Tibial nerve (tissue), 4 donors: Measurements from ENCODE around the gene OTOF. TPM values are rescaled to one million over a fixed set of nuclear protein-coding genes. Genes with fewer than 3 reads are reported as not detected.

Source experiments
- DNase-seq, 2 donors: peaks; one replicate each; pipeline ENCODE4 v3.0.0-alpha.2; 2019; ENCODE audit warnings: low spot score in 2 of 2
- H3K27ac ChIP-seq, 4 donors: fragments of 200-600 bp; sonication (generic) in 3 of 4; one replicate each; pipeline ENCODE4 v1.5.1; 2017 to 2019; ENCODE audit warnings: mild to moderate bottlenecking in 1 of 4
- H3K27me3 ChIP-seq, 2 donors: fragments of 200-600 bp; sonication (generic) in 1 of 2; one replicate each; pipeline versions ENCODE4 v1.5.1 to v1.6.0; 2017 to 2019
- H3K36me3 ChIP-seq, 3 donors: fragments of 200-600 bp; sonication (generic); one replicate each; pipeline ENCODE4 v1.5.1; 2018 to 2019
- H3K4me1 ChIP-seq, 4 donors: fragments of 200-600 bp; sonication (generic) in 3 of 4; one replicate each; pipeline ENCODE4 v1.5.1; 2017 to 2019
- H3K4me3 ChIP-seq, 4 donors: fragments of 200-600 bp; sonication (generic) in 3 of 4; one replicate each; pipeline ENCODE4 v1.5.1; 2017 to 2019; ENCODE audit warnings: mild to moderate bottlenecking in 1 of 4, moderate library complexity in 1 of 4
- H3K9me3 ChIP-seq, 4 donors: fragments of 200-600 bp; sonication (generic) in 3 of 4; one replicate each; pipeline ENCODE4 v1.5.1; 2017 to 2019
- CTCF ChIP-seq, 5 experiments: fragments of 200-600 bp in 3 of 5; fragments of 450-650 bp in 2 of 5; sonication (generic) in 3 of 5; IDR thresholded peaks; one replicate each; pipeline ENCODE4 v1.5.1; 2016 to 2019; ENCODE audit warnings: antibody characterized with exemption in 5 of 5, mild to moderate bottlenecking in 3 of 5, moderate library complexity in 2 of 5
- EP300 ChIP-seq, 2 donors: sonication (generic); formaldehyde crosslinking; IDR thresholded peaks; one replicate each; pipeline ENCODE4 v1.6.1; 2017; ENCODE audit warnings: antibody characterized with exemption in 2 of 2, mild to moderate bottlenecking in 1 of 2
- POLR2A ChIP-seq, 2 donors: fragments of 450-650 bp; IDR thresholded peaks; one replicate each; pipeline ENCODE4 v1.6.1; 2017; ENCODE audit warnings: antibody characterized with exemption in 2 of 2, mild to moderate bottlenecking in 2 of 2, moderate library complexity in 2 of 2
- WGBS, 2 donors: methylation state at CpG; one replicate each; pipeline ENCODE4 v1.1.5; 2018; 5-methylcytosine and 5-hydroxymethylcytosine counted together
- total RNA-seq, 4 donors: library from RNA; depleted of rRNA; stranded (reverse); fragments of >200 nt; gene quantifications; one replicate each; pipeline ENCODE4 v1.1.0, GENCODE V29; 2016

The OTOF gene
- total RNA-seq, 4 donors from 2014 or later: under 0.01 to 0.30 (median 0.22) TPM; not detected in 1

- no peak overlapping the region for H3K4me3 ChIP-seq
- TF ChIP-seq CTCF (IDR thresholded peaks at IDR 0.05): no peak
- no peak for TF ChIP-seq EP300 (IDR thresholded peaks at IDR 0.05)
- no peak for TF ChIP-seq POLR2A (IDR thresholded peaks at IDR 0.05)
- no peaks in the 10 kb centered on the region for H3K27me3 ChIP-seq
- H3K36me3 ChIP-seq: no peaks in the 10 kb centered on the region
- no peak overlapping the region for H3K27ac ChIP-seq
- no peaks in the 10 kb centered on the region for H3K9me3 ChIP-seq
- WGBS, 2 donors: 77 to 81% methylated on average over 17 to 19 of the region's 19 CpGs
- DNase-seq: no peak
- no peaks in the 10 kb centered on the region for H3K4me1 ChIP-seq
Observed at GRCh38 chr2:26489213-26489850, 11.4 kb upstream of the OTOF start.

- Histone ChIP-seq H3K36me3 (no peaks in the 10 kb centered on the region), H3K27ac (no peak overlapping the region), H3K4me1 (no peaks in the 10 kb centered on the region), H3K27me3 (no peaks in the 10 kb centered on the region), H3K4me3 (no peak overlapping the region), H3K9me3 (no peaks in the 10 kb centered on the region)
- WGBS, 2 donors: 84 to 89% methylated on average over 12 to 20 of the region's 20 CpGs
- TF ChIP-seq POLR2A (IDR thresholded peaks at IDR 0.05) (no peak), CTCF (IDR thresholded peaks at IDR 0.05) (no peak), EP300 (IDR thresholded peaks at IDR 0.05) (no peak)
- DNase-seq: no peak
Observed at GRCh38 chr2:26488463-26489212, 10.7 kb upstream of the OTOF start.

- WGBS, 2 donors: 86 to 89% methylated on average over 2 to 5 of the region's 5 CpGs
Observed at GRCh38 chr2:26487192-26487591, 9.3 kb upstream of the OTOF start.

GRCh38 chr2:26486789-26487188 lies 8.9 kb upstream of the OTOF start:
- Histone ChIP-seq H3K27ac (no peak overlapping the region), H3K36me3 (no peaks in the 10 kb centered on the region), H3K9me3 (no peaks in the 10 kb centered on the region), H3K4me3 (no peak overlapping the region), H3K4me1 (no peaks in the 10 kb centered on the region), H3K27me3 (no peaks in the 10 kb centered on the region)
- 83 to 95% methylated on average over 3 of the region's 3 CpGs for WGBS, 2 donors
- no peak for DNase-seq
- TF ChIP-seq POLR2A (IDR thresholded peaks at IDR 0.05): no peak
- no peak for TF ChIP-seq CTCF (IDR thresholded peaks at IDR 0.05)
- TF ChIP-seq EP300 (IDR thresholded peaks at IDR 0.05): no peak

More at GRCh38 chr2:26487192-26487591, 9.3 kb upstream of the OTOF start:
- Histone ChIP-seq H3K36me3 (no peaks in the 10 kb centered on the region), H3K9me3 (no peaks in the 10 kb centered on the region), H3K27me3 (no peaks in the 10 kb centered on the region), H3K27ac (no peak overlapping the region), H3K4me3 (no peak overlapping the region), H3K4me1 (no peaks in the 10 kb centered on the region)
- no peak for DNase-seq
- TF ChIP-seq POLR2A (IDR thresholded peaks at IDR 0.05) (no peak), CTCF (IDR thresholded peaks at IDR 0.05) (no peak), EP300 (IDR thresholded peaks at IDR 0.05) (no peak)

GRCh38 chr2:26485725-26486418 lies 7.9 kb upstream of the OTOF start:
- TF ChIP-seq EP300 (IDR thresholded peaks at IDR 0.05) (no peak), CTCF (IDR thresholded peaks at IDR 0.05) (no peak), POLR2A (IDR thresholded peaks at IDR 0.05) (no peak)
- WGBS, 2 donors: 81 to 88% methylated on average over 8 of the region's 8 CpGs
- H3K4me1 ChIP-seq: no peaks in the 10 kb centered on the region

More at GRCh38 chr2:26485725-26486418, 7.9 kb upstream of the OTOF start:
- Histone ChIP-seq H3K4me3 (no peak overlapping the region), H3K27me3 (no peaks in the 10 kb centered on the region), H3K27ac (no peak overlapping the region), H3K9me3 (no peaks in the 10 kb centered on the region), H3K36me3 (no peaks in the 10 kb centered on the region)
- DNase-seq: no peak
